Activated naive CD4-positive, alpha-beta T cell (primary cell): Measurements from ENCODE around the gene GAMT.

Experiments
- DNase-seq, 4 experiments: peaks; one replicate each; lab custom pipeline; 2025; lab: John Stamatoyannopoulos, UW

The GAMT gene

GRCh38 chr19:1365319-1366269 lies 35.7 kb downstream of the GAMT start:
- DNase-seq, result no peak

- no peak for DNase-seq
These were observed 37.2 kb downstream of the GAMT start for GRCh38 chr19:1364070-1364704.

- DNase-seq, result no peak
These were observed 37.7 kb downstream of the GAMT start for GRCh38 chr19:1363599-1363998.

GRCh38 chr19:1362387-1363257 lies 38.7 kb downstream of the GAMT start:
- no peak for DNase-seq

- DNase-seq, result no peak
These were observed 39.5 kb downstream of the GAMT start for GRCh38 chr19:1361601-1362386.

- DNase-seq, result no peak
These were observed 40.4 kb downstream of the GAMT start for GRCh38 chr19:1360818-1361461.

- DNase-seq, result no peak
These were observed 41.1 kb downstream of the GAMT start for GRCh38 chr19:1360126-1360817.

GRCh38 chr19:1357531-1358109 lies 43.7 kb downstream of the GAMT start:
- DNase-seq, result no peak

- DNase-seq, result no peak
These were observed 44.9 kb downstream of the GAMT start for GRCh38 chr19:1356508-1356865.

GRCh38 chr19:1355568-1356507 lies 45.5 kb downstream of the GAMT start:
- DNase-seq, result no peak

- DNase-seq, result no peak
These were observed 46.3 kb downstream of the GAMT start for GRCh38 chr19:1354970-1355567.

GRCh38 chr19:1353144-1353543 lies 48.2 kb downstream of the GAMT start:
- DNase-seq, result no peak

GRCh38 chr19:1351381-1351851 lies 49.9 kb downstream of the GAMT start:
- DNase-seq, result no peak

GRCh38 chr19:1350867-1351266 lies 50.5 kb downstream of the GAMT start:
- no peak for DNase-seq

- no peak for DNase-seq
These were observed 52.1 kb downstream of the GAMT start for GRCh38 chr19:1349211-1349610.
